ENCODE results near the gene OOSP4A. TPM values are rescaled to one million over a fixed set of nuclear protein-coding genes. Genes with fewer than 3 reads are reported as not detected.

Gene OOSP4A
- total RNA-seq = not detected
- not detected for polyA plus RNA-seq (ENCODE audit: insufficient read depth, low read depth, low replicate concordance)
- long read RNA-seq, donor 1 = 0 reads
- long read RNA-seq, donor 2 = 0 reads

DNA sequence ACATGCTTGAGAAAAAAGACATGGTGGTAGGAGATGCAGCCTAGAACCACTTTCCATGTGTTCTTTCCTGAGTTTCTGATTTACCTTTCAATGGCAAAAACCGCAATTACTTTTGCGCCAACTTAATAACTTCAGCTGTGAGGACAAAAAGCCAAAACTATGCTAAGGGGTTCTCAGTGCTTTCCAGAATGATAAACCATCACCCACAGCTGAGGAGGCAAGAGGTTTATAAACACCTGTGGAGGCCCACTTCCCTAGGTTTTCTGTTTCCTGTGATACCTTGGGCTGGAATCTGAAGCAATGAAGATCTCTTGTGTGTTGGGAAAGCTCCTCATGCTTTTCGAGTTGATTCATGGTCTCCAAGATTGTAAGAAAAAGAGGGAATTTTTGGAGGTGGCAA is at the start of gene OOSP4A:
OOSP4A (plus strand) TSS at position 301 of the 400 bp plus-strand sequence; CDS start at position 301, 0 bp downstream.
- no peak for TF ChIP-seq POLR2A (IDR thresholded peaks at IDR 0.05)
- TF ChIP-seq, protein P1, sequence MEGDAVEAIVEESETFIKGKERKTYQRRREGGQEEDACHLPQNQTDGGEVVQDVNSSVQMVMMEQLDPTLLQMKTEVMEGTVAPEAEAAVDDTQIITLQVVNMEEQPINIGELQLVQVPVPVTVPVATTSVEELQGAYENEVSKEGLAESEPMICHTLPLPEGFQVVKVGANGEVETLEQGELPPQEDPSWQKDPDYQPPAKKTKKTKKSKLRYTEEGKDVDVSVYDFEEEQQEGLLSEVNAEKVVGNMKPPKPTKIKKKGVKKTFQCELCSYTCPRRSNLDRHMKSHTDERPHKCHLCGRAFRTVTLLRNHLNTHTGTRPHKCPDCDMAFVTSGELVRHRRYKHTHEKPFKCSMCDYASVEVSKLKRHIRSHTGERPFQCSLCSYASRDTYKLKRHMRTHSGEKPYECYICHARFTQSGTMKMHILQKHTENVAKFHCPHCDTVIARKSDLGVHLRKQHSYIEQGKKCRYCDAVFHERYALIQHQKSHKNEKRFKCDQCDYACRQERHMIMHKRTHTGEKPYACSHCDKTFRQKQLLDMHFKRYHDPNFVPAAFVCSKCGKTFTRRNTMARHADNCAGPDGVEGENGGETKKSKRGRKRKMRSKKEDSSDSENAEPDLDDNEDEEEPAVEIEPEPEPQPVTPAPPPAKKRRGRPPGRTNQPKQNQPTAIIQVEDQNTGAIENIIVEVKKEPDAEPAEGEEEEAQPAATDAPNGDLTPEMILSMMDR (IDR thresholded peaks at IDR 0.05) = no peak
- DNase-seq = no peak
- Histone ChIP-seq H3K4me1 (peaks cover 11% of the 10 kb centered on the region), H3K27me3 (no peaks in the 10 kb centered on the region), H3K27ac (peak within 1 kb of the TSS; percentile 15 to 21), H3K36me3 (ENCODE audit: low read depth, missing control alignments) (no peaks in the 10 kb centered on the region), H3K9me3 (no peaks in the 10 kb centered on the region), H3K4me3 (no peak within 1 kb of the TSS)
- intact Hi-C loops (cut with DNase I; ENCODE audit: low total_unique reads) = no loop called here
- 90 to 93% methylated on average over 3 of the region's 3 CpGs for WGBS, 2 donors

DNA sequence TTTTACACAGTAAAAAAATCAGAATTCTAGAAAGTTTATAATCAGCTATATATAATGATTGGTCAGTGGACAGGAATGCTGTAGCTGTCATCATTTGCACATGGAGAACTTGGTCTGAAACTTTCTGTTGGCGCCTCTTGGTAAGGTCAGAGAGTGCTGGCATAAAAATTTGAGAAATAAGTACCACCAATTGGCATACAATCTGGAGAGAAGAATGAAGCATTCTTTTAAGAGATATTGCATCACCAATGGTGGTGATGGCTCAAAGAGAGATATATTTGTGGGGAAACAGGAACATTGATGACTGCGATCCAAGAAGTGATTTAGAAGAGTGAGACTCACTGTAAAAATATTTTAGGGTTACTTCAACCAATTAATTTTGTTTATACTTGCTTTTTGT is 45.4 kb upstream of the OOSP4A start:
- Histone ChIP-seq H3K27ac (no peak overlapping the region), H3K27me3 (no peaks in the 10 kb centered on the region), H3K36me3 (ENCODE audit: low read depth, missing control alignments) (no peaks in the 10 kb centered on the region), H3K9me3 (no peaks in the 10 kb centered on the region), H3K4me1 (no peaks in the 10 kb centered on the region), H3K4me3 (no peak overlapping the region)
- no peak for DNase-seq
- no peak for TF ChIP-seq POLR2A (IDR thresholded peaks at IDR 0.05)
- TF ChIP-seq, protein P1 (IDR thresholded peaks at IDR 0.05) = no peak
- intact Hi-C loops (cut with DNase I; ENCODE audit: low total_unique reads) = no loop called here
- 84 to 88% methylated on average over 2 of the region's 2 CpGs for WGBS, 2 donors

DNA sequence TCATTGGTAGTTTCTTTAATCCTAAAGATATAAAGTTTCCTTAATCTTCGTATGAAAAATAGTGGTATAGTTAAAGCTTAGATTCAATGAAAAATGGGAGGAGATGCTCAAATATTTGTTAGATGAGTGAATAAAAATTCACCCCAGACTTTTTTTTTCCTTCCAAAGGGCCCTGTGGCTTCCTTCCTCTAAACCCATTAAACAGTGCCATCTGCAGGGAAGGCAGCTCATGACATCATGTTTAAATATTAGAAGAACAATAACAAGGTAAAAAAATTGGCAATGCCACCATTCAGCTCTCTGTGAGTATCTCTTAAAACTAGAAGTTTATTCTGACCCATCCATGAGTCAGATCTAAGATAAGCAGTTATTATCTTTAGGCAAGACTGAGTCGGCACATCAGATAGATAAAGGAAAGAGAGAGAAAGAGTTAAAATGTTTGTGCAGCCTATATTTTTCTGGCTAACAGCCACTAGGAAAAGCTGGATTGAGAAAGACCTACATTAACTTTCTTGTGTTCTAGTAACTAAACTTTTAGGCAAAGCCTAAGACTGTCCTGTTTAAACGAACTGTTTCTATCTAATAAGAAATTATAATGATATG is 44.7 kb upstream of the OOSP4A start:
- no peaks in the 10 kb centered on the region for H3K27me3 ChIP-seq
- no peaks in the 10 kb centered on the region for H3K36me3 ChIP-seq (ENCODE audit: low read depth, missing control alignments)
- no peak for TF ChIP-seq POLR2A (IDR thresholded peaks at IDR 0.05)
- TF ChIP-seq, protein P1 (IDR thresholded peaks at IDR 0.05) = peak in 2 of 3 experiments; percentile 20 to 40
- intact Hi-C loops (cut with DNase I; ENCODE audit: low total_unique reads) = no loop called here
- no peak overlapping the region for H3K4me3 ChIP-seq
- no peak overlapping the region for H3K27ac ChIP-seq
- DNase-seq = peak; percentile 59
- no peaks in the 10 kb centered on the region for H3K4me1 ChIP-seq
- no peaks in the 10 kb centered on the region for H3K9me3 ChIP-seq
- 38 to 41% methylated on average over 3 of the region's 3 CpGs for WGBS, 2 donors

DNA sequence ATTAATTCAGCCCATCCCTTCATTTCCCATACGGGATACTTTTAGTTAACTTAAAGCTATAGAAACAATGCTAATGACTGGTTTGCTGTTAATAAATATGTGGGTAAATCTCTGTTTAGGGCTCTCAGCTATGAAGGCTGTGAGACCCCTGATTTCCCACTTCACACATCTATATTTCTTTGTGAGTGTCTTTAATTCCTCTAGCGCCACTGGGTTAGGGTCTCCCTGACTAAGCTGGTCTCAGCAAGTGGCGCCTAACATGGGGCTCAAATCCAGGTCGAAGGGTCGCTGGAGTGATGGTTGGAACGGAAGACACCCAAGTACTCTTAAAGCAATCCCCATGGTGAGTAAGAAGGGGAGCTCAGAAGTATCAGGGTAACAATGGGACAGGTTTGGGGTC is 40.0 kb upstream of the OOSP4A start:
- Histone ChIP-seq H3K4me1 (no peaks in the 10 kb centered on the region), H3K4me3 (no peak overlapping the region), H3K9me3 (no peaks in the 10 kb centered on the region), H3K27me3 (no peaks in the 10 kb centered on the region), H3K36me3 (ENCODE audit: low read depth, missing control alignments) (no peaks in the 10 kb centered on the region), H3K27ac (no peak overlapping the region)
- no peak for DNase-seq
- no peak for TF ChIP-seq POLR2A (IDR thresholded peaks at IDR 0.05)
- TF ChIP-seq, protein P1 (IDR thresholded peaks at IDR 0.05) = no peak
- intact Hi-C loops (cut with DNase I; ENCODE audit: low total_unique reads) = no loop called here
- 85 to 91% methylated on average over 6 of the region's 6 CpGs for WGBS, 2 donors

DNA sequence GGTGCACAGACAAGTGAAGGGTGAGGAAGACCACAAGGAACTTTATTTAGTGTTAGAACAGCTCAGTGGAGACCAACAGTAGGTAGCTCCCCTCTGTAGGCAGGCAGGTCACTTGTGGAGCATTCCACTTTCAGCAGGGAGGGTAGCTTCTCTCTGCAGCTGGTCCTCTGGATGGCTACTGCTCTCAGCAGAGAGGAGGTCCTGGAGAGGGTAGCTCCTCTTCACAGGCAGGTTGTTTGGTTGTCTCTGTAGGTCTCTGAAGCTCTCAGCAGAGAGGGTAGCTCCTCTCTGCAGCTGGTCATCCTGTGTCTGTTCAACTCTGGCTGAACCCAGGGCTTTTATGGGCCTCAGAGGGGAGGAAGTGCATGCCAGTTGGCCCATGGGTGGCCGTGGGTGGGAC is 32.1 kb upstream of the OOSP4A start:
- Histone ChIP-seq H3K4me3 (no peak overlapping the region), H3K9me3 (no peaks in the 10 kb centered on the region), H3K27me3 (no peaks in the 10 kb centered on the region), H3K27ac (no peak overlapping the region), H3K4me1 (no peaks in the 10 kb centered on the region), H3K36me3 (ENCODE audit: low read depth, missing control alignments) (no peaks in the 10 kb centered on the region)
- no peak for DNase-seq
- intact Hi-C loops (cut with DNase I; ENCODE audit: low total_unique reads) = no loop called here
- WGBS, 2 donors = 100% methylated on average over 1 of the region's 1 CpG; no CpG with 5 or more reads in 1 of the 2 donors
- no peak for TF ChIP-seq POLR2A (IDR thresholded peaks at IDR 0.05)
- TF ChIP-seq, protein P1 (IDR thresholded peaks at IDR 0.05) = no peak
